AG09319 (cell line): ENCODE data around the gene FBP2.
"Not testable (repeated sequence)": the region's sequence is repeated elsewhere in the genome, so short reads cannot be mapped to it uniquely, and the experiment has no call there.

Experiments used
- DNase-seq: peaks from one replicate; pipeline ENCODE4 v3.0.0-alpha.2; 2010; ENCODE audit warnings: low read depth; ENCODE audit errors: extremely low read depth
- TF ChIP-seq, protein P1 (sequence below): IDR thresholded peaks from 2 replicates; pipeline ENCODE4 v1.5.1; 2011; ENCODE audit warnings: low read depth, mild to moderate bottlenecking, inconsistent platforms, low read length, moderate library complexity

FBP2 gene

GRCh38 chr9:94577036-94577435 lies 16.6 kb downstream of the FBP2 start:
- no peak for DNase-seq
- TF ChIP-seq, protein P1, sequence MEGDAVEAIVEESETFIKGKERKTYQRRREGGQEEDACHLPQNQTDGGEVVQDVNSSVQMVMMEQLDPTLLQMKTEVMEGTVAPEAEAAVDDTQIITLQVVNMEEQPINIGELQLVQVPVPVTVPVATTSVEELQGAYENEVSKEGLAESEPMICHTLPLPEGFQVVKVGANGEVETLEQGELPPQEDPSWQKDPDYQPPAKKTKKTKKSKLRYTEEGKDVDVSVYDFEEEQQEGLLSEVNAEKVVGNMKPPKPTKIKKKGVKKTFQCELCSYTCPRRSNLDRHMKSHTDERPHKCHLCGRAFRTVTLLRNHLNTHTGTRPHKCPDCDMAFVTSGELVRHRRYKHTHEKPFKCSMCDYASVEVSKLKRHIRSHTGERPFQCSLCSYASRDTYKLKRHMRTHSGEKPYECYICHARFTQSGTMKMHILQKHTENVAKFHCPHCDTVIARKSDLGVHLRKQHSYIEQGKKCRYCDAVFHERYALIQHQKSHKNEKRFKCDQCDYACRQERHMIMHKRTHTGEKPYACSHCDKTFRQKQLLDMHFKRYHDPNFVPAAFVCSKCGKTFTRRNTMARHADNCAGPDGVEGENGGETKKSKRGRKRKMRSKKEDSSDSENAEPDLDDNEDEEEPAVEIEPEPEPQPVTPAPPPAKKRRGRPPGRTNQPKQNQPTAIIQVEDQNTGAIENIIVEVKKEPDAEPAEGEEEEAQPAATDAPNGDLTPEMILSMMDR, result no peak

GRCh38 chr9:94576131-94576530 lies 17.5 kb downstream of the FBP2 start:
- no peak for DNase-seq
- TF ChIP-seq, protein P1, result no peak

DNA sequence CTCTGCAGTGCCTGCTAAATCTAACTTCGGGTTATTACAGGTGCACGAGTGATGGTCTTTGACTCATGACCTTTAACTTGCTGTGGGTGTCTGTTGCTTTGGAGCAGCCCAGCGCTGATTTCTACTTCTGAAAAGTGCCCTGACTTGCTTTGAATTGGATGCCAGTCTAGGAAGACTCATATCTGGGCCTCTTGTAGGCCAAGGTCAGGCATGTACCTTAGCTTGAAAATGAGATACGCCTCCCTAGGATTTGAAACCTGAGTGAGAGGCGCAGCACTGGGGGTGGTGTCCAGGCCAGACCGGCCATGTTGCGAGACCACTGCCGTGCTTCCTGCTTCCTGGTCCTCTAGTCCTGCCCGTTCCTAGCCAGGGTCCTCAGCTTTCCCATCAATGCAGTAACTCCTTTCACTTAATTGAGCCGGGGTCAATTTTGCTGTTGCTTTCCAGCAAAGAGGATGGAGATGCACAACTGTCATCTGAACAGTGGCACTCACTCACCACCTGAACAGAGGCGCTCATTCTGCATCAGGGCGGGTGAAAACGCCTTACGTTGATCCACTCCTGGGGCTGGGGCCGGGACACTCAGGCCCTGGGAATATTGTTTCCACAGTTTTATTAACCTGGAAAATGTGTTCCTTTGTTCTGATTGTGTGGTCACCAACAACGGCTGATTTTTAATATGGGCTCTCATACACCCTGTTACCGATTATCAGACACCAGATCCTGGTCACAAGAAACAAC lies 24.5 kb downstream of the FBP2 start:
- no peak for DNase-seq
- TF ChIP-seq, protein P1, result no peak

DNA sequence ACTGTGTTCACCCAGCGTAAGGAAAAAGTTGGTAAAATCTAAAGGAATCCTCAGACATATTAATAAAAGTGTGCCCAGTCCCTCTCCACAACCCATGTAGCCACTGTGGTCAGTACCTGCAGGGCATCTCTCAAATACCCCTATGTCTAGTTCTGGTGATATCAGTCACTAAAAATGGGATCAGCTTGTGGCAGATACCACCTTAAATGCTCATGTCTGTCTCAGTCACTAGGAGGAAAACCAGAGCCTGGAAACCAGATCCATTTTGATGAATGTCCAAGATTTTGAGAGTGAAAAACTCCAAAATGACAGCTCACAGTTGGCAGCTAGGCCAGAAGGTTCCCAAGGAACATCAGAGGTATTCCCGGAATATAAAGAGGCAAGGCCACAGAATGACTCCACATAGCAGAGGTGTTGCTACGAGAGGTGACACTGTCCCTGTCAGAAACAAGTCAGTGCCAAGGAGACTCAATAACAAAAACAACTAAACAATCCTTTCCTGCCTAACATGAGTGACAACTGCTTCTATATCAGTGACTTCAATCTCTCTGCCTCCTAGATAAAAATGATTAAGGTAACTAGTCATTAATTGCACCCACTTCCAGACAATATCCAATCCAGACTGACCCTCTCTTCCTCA lies 25.3 kb downstream of the FBP2 start:
- TF ChIP-seq, protein P1, result no peak
- DNase-seq, result no peak

GRCh38 chr9:94567271-94567670 lies 26.4 kb downstream of the FBP2 start:
- TF ChIP-seq, protein P1, result no peak
- no peak for DNase-seq

GRCh38 chr9:94566550-94566949 lies 27.1 kb downstream of the FBP2 start:
- DNase-seq, result no peak
- TF ChIP-seq, protein P1, result no peak

DNA sequence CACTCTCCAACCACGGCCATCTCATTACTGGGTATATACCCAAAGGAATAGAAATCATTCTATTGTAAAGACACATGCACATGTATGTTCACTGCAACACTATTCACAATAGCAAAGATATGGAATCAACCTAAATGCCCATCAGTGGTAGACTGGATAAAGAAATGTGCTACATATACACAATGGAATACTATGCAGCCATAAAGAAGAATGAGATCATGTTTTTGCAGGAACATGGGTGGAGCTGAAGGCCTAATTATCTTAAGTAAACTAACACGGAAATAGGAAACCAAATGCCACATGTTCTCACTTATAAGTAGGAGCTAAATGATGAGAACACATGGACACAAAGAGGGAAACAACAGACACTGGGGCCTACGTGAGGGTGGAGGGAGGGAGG lies 29.3 kb downstream of the FBP2 start:
- not testable (repeated sequence) for DNase-seq
